Esophagus muscularis mucosa (tissue), 4 donors: Measurements from ENCODE around the gene EPHA4.

Source experiments
- CTCF ChIP-seq, 3 experiments: fragments of 200-600 bp in 2 of 3; fragments of 450-650 bp in 1 of 3; sonication (generic) in 2 of 3; IDR thresholded peaks; one replicate each; pipeline ENCODE4 v1.5.1; 2017 to 2019; ENCODE audit warnings: antibody characterized with exemption in 3 of 3, mild to moderate bottlenecking in 2 of 3, moderate library complexity in 1 of 3
- EP300 ChIP-seq: sonication (generic); formaldehyde crosslinking; IDR thresholded peaks from one replicate; pipeline ENCODE4 v1.6.1; 2017; ENCODE audit warnings: antibody characterized with exemption
- POLR2AphosphoS5 ChIP-seq, 2 donors: sonication (generic); formaldehyde crosslinking; IDR thresholded peaks; one replicate each; pipeline ENCODE4 v1.6.1; 2017; ENCODE audit warnings: antibody characterized with exemption in 2 of 2

GRCh38 chr2:221529177-221529942, 42.7 kb downstream of the EPHA4 start:
- no peak for TF ChIP-seq CTCF (IDR thresholded peaks at IDR 0.05)
- peak in 1 of 2 donors; percentile 10 for TF ChIP-seq POLR2AphosphoS5 (IDR thresholded peaks at IDR 0.05)
- no peak for TF ChIP-seq EP300
